ENCODE results near the gene RELCH.

- no peak for TF ChIP-seq CTCF (IDR thresholded peaks at IDR 0.05; ENCODE audit: low read depth, low read length, poor library complexity, severe bottlenecking)
- TF ChIP-seq EZH2phosphoT487 (IDR thresholded peaks at IDR 0.05; ENCODE audit: borderline replicate concordance, low read length): no peak
Measured at GRCh38 chr18:62239475-62239874, 52.4 kb downstream of the RELCH start.

Data from DOHH2 (cell line).